ENCODE results near the gene KRTAP10-10. TPM values are rescaled to one million over a fixed set of nuclear protein-coding genes. Genes with fewer than 3 reads are reported as not detected.

The KRTAP10-10 gene
- total RNA-seq, 4 donors from 2014 or later, result not detected

- 80% methylated on average over 1 of the region's 1 CpG; no CpG with 5 or more reads in 1 of the 2 donors for WGBS, 2 donors (ENCODE audit: low coverage in 1 of 2)
- peaks cover 0 to 40% (median 0%) of the 10 kb centered on the region in 3 donors for H3K9me3 ChIP-seq
- H3K36me3 ChIP-seq, result no peaks in the 10 kb centered on the region
- peaks cover 17% of the 10 kb centered on the region for H3K27me3 ChIP-seq
- H3K4me1 ChIP-seq, result no peaks in the 10 kb centered on the region
- ATAC-seq, result no peak
- TF ChIP-seq POLR2A (IDR thresholded peaks at IDR 0.05) (no peak), CTCF (IDR thresholded peaks at IDR 0.05) (no peak), EP300 (IDR thresholded peaks at IDR 0.05) (no peak), POLR2AphosphoS5 (IDR thresholded peaks at IDR 0.05) (no peak)
- no peak overlapping the region for H3K27ac ChIP-seq
- H3K4me3 ChIP-seq, result no peak overlapping the region
Observed at GRCh38 chr21:44671911-44672310, 34.8 kb downstream of the KRTAP10-10 start.

- no peak overlapping the region for H3K27ac ChIP-seq
- H3K9me3 ChIP-seq, result peaks cover 0 to 9% (median 0%) of the 10 kb centered on the region in 3 donors
- no peak overlapping the region for H3K4me3 ChIP-seq
- H3K4me1 ChIP-seq, result no peaks in the 10 kb centered on the region
- no peaks in the 10 kb centered on the region for H3K36me3 ChIP-seq
- TF ChIP-seq CTCF (IDR thresholded peaks at IDR 0.05) (no peak), EP300 (IDR thresholded peaks at IDR 0.05) (no peak), POLR2AphosphoS5 (IDR thresholded peaks at IDR 0.05) (no peak), POLR2A (IDR thresholded peaks at IDR 0.05) (no peak)
- WGBS, 2 donors (ENCODE audit: low coverage in 1 of 2), result 83 to 95% methylated on average over 4 to 8 of the region's 13 CpGs
- peaks cover 7% of the 10 kb centered on the region for H3K27me3 ChIP-seq
- ATAC-seq, result no peak
Observed at GRCh38 chr21:44677881-44678280, 40.7 kb downstream of the KRTAP10-10 start.

- H3K27ac ChIP-seq, result no peak overlapping the region
- H3K27me3 ChIP-seq, result peaks cover 12% of the 10 kb centered on the region
- no peak for ATAC-seq
- H3K36me3 ChIP-seq, result no peaks in the 10 kb centered on the region
- TF ChIP-seq EP300 (IDR thresholded peaks at IDR 0.05) (no peak), POLR2A (IDR thresholded peaks at IDR 0.05) (no peak), POLR2AphosphoS5 (IDR thresholded peaks at IDR 0.05) (no peak), CTCF (IDR thresholded peaks at IDR 0.05) (no peak)
- H3K9me3 ChIP-seq, result no peaks in the 10 kb centered on the region
- H3K4me3 ChIP-seq, result no peak overlapping the region
- WGBS, 2 donors (ENCODE audit: low coverage in 1 of 2), result 72 to 96% methylated on average over 4 to 5 of the region's 11 CpGs
- no peaks in the 10 kb centered on the region for H3K4me1 ChIP-seq
Observed at GRCh38 chr21:44681152-44681551, 44.0 kb downstream of the KRTAP10-10 start.

GRCh38 chr21:44681861-44682579 lies 44.9 kb downstream of the KRTAP10-10 start, which contains the start of gene KRTAP12-1:
Gene KRTAP12-1 (minus strand): TSS chr21:44682163. CDS start chr21:44682123, 40 bp downstream.
- no peak for TF ChIP-seq POLR2A (IDR thresholded peaks at IDR 0.05)
- TF ChIP-seq CTCF (IDR thresholded peaks at IDR 0.05), result no peak
- TF ChIP-seq POLR2AphosphoS5 (IDR thresholded peaks at IDR 0.05), result no peak
- no peak for TF ChIP-seq EP300 (IDR thresholded peaks at IDR 0.05)
- Histone ChIP-seq H3K9me3 (no peaks in the 10 kb centered on the region), H3K27ac (no peak within 1 kb of the TSS), H3K36me3 (no peaks in the 10 kb centered on the region), H3K4me1 (no peaks in the 10 kb centered on the region), H3K4me3 (no peak within 1 kb of the TSS), H3K27me3 (peaks cover 21% of the 10 kb centered on the region)
- no peak for ATAC-seq
- 50 to 56% methylated on average over 3 to 7 of the region's 23 CpGs for WGBS, 2 donors (ENCODE audit: low coverage in 1 of 2)

GRCh38 chr21:44682580-44683151 lies 45.5 kb downstream of the KRTAP10-10 start:
- Histone ChIP-seq H3K4me3 (no peak overlapping the region), H3K27me3 (peaks cover 27% of the 10 kb centered on the region), H3K36me3 (no peaks in the 10 kb centered on the region), H3K9me3 (no peaks in the 10 kb centered on the region), H3K27ac (no peak overlapping the region), H3K4me1 (no peaks in the 10 kb centered on the region)
- 61 to 76% methylated on average over 4 to 8 of the region's 15 CpGs for WGBS, 2 donors (ENCODE audit: low coverage in 1 of 2)
- no peak for ATAC-seq
- TF ChIP-seq EP300 (IDR thresholded peaks at IDR 0.05) (no peak), CTCF (IDR thresholded peaks at IDR 0.05) (no peak), POLR2AphosphoS5 (IDR thresholded peaks at IDR 0.05) (no peak), POLR2A (IDR thresholded peaks at IDR 0.05) (no peak)

Data from gastroesophageal sphincter (tissue), 4 donors.